Measurements from ENCODE around the gene ZNF423.
A peak's percentile ranks its signal among the peaks of the same experiment; 100 is the strongest.

Gene ZNF423

DNA sequence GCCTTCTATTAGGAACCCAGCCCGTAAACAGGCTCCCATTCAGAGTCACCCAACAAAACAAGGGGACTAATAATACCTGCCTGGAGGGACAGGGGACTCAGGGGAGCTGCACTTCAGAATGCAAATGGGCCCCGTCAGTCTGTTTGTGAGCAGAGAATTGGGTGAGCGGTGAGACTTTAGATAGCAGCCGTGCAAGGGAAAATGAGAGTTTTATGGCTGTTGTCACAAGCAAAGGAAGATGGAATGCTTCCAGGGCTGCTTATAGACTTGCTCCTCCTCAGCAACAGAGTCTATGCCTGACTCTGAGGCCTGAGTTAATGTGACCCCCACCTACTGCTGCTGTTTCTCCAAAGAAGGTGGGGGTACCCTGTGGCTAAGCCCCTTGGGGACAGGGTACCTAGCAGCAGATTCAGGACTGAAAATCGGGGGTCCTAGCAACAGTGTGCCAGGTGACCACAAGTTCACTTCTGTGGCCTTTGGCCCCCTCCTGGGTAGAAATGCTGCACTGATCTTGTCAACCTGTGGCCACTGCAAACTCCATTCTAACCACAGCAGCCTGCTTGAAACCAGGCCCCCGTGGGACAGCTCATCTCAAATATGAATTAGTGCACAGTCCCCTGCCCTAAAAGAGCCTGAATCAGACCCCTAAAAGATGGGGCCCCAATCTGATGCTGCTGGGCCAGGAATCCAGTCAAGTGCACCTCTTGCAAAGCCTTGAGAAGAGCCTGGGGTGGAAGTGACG, 355.9 kb downstream of the ZNF423 start:
- no peak for DNase-seq

DNA sequence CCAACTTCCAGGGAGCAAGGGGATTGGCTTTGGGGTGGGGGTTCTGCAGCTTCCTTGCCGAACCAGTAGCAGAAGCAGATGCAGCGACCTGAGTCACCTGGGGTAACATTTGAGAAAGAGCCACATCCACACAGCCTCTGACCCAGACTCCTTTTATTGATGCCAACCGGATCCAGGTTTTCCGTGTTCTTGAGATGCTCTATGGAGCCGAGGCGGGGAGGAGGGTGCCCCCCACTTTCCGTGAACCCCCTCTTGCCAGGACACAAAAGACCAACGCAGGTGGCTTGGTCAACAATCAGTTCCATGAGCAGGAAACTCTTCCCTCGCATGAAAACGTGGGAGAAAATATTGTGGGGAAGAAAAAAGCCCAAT, 356.5 kb downstream of the ZNF423 start:
- DNase-seq: no peak

DNA sequence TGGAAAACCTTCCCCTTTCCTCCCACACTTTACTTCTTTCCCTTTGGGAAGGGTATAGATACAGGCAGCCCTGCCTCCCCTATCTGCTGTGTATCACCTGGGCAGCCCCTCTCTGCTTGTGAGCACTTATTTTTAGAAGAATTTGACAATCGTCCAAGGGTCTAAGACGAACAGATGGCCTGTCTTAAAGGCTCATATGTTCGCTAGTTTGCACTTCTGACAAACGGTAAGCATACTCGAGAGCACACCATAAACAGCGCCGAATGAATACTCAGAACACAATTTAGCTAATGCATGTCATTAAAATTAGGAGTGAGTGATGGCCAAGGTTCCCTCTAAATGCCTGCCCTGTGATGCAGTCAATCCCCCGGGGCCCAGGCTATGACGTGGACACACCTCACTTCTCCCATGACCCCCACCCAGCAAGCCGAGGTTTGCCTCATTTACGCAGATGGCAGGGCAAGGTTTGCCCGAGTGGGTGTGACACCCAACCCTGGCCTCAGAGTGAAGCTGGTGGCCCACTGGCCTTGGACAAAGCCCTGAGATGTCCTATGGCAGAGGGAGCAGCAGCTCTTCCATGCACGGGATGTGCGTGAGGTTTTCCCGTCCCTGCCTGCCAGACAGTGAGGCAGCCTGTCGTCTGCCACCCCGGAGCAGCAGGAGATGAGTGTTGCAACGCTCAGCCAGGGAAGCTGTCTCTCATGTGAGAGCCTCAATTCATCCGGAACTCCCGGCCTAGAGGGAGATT, 357.1 kb downstream of the ZNF423 start:
- no peak for DNase-seq

DNA sequence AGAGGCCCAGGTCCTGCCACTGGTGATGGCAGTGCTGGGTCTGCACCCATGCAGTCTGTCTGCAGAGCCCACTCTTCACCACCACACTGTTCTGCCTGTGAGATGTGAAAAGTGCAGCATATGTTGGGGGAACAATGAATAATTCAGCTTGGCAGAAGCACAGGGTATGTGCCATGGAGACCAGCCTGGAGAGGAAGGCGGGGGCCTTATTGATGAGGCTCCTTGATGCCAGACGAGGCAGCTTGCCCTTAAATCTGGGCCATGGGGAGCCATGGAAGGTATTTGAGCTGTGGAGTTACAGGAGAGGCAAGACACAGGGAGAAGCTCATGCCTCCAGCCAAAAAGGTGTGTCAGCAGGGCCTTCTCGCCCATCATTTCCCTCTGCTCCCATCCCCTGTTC, 357.6 kb downstream of the ZNF423 start:
- no peak for DNase-seq

DNA sequence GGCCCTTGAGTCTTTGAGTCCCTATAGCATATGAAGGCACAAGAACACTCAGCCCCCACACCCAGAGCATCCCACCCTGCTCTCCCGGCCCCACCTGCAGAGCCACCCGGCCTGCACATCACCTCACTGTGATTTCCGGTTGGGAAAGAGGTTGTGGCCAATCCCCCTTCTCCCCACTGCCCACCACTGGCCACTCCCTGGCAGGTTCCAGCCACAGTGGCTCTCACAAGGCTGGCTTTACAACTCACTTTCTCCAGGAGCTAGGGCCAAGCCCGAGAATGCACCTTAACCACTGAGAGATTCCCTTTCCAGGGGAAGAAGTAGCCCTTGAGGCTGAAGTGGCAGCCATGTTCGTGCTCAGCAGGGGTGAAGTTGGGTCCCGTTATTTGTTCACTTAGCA, 358.4 kb downstream of the ZNF423 start:
- no peak for DNase-seq

DNA sequence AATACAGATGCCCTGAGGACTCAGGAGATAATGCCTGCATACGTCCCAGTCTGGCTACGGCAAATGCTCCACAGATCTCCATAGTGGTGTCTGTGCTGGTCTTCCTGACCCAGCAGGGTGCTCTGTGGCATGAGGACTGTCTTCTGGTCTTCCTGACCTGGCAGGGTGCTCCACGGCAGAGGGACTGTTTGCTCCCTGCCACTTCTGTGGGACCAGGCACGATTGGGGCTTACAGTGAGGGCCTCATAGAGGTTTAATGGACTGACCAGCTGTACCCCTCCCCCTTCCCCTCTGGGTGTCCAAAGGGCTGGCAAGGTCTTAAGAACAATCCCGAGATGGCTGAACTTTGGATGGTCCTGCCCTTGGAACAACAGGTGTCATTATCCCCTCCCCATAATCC, 359.3 kb downstream of the ZNF423 start:
- no peak for DNase-seq

DNA sequence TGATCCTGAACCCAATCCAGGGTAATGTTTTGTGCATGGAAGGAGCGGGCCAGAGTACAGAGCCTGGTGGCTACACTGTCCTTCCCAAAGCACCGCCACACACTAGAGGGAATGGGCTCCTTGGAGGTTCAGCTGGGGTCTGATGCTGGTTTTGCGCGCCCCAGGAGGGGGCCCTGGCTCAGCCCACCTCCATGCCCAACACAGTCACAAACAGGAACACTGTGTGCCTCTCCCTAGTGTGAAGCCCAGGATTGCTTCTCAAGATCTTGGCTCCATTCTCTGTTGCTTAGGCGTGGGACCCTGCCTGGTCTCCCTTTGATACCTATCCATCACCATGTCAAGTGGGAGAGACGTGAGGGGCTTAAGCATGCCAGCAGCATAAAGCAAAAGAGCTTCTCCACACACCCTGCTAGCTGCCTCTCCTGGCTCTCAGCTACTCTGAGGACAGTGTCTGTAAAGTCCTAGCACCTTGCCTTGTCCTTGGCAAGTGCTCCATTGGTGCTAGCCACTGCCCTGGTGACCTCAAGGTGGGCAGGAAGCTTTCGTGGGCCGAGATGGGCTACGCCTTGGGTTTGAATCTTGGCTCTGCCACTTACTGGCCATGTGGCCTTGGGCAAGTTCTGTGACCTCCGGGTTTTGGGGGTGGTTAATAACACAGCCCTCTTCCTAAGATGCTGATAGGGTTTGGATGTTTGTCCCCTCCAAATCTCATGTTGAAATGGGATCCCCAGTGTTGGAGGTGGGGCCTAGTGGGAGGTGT, 360.1 kb downstream of the ZNF423 start:
- DNase-seq: no peak

DNA sequence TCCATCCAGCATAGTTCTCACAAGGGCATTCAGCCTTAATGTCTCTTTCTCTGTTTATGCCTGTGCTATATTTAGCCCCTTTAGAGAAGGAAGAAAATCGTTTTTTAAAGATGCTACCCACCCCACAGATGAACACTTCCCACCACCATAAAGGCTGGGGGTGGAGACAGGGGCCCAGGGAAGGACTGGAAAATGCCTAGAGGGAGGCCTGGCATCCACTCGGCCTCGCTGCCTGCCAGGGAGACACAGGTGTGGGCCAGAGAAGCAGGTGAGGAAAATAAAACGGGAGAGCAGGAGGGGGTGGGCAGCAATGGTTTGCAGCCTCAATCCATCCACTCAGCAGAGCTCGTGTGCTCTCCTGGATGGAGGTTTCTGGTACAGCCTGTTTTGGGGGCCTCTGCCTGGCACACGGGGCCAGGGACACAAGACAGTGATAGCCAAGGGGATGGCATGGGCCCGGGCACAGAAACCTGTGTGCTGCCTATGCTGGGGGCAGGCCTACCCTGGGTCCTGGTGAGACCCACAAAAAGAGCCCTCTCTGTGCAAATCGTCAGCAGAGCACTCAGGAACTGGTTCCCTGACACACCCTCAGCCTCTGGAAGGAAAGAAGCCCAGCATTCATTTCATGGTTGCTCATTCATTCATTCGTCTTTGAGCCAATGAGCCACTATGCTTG, 360.9 kb downstream of the ZNF423 start:
- no peak for DNase-seq

DNA sequence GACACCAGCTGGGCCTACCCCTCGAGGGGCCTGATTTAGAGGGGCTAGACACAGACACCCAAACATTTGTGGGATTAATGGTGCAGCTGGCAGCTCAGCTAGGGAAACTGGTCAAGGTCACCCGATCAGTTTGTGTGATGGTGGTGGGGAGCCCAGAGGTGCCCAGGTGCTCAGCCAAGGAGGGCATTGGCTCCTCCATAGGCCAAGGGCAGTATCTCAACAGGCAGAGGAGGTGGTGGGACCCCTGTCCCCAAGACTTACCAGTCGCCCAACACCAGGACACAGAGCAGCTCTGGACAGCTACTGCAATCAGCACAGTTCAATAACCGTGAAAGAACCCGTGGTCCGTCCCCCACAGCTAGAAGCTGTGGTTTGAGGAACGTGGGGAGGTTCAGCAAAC, 361.4 kb downstream of the ZNF423 start:
- DNase-seq: no peak

DNA sequence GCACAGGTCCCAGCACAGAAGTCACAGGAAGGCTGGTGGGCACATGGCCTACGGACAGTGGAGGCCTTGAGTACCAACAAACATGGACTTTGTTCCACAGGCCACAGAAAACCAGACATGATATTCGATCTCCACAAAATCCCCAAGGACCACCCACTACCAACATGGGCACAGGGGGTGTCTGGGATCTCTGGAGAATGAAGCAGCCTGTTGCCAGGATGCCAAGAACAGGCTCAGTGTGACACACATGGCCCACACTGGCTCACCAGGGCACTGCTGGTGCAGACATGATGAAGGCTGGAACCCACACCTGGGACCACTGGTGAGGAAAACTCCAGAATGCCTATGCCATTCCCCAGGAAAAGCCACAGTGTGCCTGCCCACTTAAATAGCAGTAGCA, 362.1 kb downstream of the ZNF423 start:
- DNase-seq: peak; percentile 12

DNA sequence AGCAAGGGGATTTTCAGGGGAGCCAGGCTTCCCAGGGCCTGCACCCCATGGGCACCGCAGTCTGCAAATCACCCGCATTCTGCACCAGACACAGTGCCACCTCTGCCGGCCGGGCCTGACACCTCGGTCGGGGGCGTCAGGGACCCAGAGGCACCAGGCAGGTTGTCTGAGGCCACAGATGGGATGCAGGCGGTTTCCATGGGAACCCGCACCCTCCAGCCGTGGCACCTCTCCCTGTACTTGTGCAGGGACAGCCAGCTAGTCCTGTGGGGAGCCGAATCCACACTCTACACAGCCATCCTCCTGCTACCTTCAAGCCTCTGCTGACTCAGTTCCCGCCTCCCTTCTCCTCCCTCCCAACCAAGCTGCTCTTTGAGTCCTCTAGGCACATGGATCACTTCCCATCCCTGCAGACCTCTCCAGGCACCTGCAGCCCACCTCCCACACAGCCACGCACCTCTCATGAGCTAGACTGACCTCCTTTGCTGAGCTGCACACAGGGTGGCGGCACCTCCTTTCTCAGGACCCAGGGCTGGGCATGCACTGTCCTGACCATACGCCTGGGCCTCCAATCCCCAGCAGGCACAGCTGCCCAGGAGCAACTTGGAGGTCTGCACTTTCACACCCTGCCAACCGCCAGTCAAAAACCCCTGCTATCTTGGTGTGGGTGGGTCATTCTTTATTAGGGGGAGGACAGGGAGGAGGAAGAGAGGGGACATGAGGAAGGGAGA, 362.9 kb downstream of the ZNF423 start:
- peak; percentile 17 for DNase-seq

DNA sequence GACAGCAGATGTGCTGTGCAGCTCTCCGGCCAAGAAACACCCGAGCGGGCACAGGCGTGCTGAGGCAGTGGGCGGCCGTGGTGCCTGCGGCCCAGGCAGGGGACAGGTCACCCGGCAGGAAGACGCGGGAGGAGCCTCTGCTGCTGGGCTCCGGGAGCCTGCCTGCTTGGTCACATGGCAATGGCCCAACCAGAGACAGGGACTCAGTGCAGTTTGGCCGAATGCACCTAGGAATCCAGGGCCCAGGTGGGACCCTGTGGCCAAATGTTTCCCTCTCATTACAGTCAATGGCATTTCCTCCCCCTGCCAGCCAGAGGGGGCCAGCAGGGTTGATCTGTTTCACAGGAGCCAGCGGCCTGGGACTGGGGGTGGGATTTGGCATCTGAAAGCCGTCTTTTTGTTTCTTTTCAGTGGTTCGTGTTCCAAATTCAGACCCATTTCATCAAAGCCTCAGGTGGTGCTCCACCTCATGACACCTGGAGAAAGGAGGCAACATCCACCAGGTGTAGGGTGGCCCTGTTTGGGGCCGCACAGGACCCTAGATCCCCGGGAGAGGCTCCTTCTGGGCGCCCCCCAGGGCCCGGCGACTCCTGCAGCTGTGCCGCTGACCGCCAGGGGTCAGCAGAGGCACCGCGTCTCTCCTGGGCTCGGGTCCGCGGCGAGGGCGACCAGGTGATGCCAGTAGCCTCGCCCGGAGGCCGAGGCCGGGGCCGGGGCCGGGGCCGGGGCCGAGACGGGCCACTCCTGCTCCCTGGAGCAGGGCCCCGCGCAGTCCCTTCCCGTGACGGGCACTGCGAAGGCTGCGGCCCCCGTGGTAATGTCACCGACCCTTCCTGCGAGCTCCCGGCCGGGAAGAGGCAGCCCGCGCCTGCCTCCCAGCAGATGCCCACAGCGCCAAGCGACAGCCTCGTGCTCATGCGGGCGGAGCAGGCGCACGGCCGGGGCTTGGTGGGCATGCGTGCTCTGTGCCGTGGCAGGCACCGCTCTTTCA, 363.8 kb downstream of the ZNF423 start:
- peak; percentile 62 for DNase-seq

DNA sequence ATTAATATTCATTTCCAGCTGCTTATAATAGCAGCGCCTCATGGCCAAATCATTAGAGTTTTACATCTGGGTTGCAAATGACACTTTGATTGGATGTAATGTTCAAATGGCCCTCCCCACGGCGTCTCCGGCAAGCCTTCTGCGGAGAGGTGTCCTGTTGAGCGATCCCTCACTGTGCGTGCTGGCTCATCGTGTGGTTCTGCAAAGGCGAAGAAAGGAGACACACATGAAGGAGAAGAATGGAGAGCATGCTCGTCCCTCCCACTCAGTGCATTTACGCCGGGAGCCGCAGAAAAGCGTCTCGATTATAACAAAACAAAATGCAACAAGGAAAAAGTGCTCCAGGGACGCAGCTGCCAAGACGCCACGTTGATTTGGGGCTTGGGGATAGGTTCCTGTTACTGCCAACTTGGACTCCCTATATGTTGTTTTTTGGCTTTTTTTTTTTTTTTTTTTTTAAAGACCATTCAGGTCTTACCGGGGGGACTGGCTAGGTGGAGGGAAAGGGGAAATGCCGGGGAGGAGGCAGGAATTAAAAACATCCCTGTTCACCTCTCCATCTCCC, 364.7 kb downstream of the ZNF423 start:
- no peak for DNase-seq

DNA sequence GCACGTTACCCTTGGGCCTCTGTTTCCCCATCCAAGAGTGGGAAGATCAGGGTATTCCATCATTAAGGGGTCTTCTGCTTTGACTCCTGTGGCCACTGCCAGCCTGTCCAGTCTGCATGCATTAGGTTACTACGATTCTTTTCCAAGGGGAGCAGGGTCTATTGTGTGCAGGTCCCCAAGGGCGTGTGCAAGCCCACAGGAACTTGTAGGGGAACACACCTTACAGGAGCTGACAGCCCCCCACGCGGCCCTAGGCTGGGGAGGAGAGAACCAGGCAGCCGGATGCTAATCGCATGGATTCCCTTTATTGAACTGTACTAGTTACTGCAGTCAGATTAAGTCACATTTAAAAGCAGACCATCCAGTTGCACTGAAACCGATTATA, 365.6 kb downstream of the ZNF423 start:
- DNase-seq: no peak

DNA sequence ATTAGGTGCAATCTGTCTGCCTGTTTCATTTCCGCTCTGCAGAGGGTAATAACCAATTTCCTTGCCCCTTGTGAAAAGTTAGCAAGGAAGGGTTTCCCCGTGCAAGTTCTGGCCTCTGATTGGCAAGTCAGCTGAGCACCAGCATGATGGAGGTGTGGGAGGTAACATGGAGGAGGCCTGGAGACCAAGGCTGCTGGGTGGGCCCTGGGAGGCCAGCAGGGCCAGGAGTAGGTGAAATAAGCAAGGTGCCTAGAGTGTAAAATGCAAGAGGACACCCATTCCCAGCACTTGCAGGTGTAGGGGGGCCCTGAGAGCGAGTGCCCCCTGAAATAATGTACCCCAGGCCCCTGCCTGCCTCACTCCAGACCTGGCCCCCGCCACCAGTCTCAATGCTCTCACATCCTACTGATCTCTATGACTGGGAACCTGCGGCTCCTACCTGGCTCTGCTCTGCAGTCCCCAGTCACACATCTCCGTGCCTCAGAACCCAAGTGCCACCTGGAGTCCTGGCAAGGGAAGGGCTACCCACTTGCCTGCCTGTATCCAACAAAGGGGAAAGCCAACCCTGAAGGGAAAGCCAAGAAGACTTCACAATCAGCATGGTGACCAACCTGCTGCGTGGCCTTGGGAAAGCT, 366.1 kb downstream of the ZNF423 start:
- DNase-seq: no peak

DNA sequence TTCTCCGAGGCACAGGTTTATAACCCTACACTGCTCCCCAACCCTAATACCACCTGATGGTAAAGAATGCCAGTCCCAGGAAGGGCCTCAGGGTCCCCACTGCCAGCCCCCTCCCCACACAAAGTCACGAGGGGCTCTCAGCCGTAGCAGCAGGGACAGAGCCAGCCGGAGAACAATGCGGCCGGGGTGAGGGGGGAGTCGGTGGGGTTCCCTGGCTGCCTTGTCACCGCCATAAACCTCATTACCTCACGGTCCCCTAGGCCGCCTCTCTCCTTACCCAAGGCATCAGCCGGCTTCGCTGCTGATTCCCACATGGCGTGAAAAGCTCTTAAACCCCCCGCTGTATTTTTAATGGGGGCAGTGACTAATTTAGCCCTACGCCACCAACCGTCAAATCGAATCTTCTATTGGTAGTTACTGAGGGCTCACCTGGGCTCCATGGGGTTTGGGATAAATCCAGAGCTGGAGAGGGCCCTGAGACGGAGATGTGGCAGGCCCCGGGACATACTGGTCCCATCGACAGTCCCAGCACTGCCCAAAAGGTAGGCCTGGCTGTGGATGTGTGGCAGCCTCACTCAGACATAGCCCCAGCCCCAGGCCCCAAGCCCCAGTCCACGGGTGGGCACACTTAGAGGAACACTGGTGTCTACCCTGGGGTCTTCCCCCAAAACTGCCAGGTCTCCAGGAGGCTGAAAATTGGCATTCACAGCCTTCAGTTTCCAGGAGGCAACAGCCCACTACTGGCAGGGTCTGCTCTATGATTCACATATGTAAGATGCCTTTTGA, 367.0 kb downstream of the ZNF423 start:
- DNase-seq: no peak

DNA sequence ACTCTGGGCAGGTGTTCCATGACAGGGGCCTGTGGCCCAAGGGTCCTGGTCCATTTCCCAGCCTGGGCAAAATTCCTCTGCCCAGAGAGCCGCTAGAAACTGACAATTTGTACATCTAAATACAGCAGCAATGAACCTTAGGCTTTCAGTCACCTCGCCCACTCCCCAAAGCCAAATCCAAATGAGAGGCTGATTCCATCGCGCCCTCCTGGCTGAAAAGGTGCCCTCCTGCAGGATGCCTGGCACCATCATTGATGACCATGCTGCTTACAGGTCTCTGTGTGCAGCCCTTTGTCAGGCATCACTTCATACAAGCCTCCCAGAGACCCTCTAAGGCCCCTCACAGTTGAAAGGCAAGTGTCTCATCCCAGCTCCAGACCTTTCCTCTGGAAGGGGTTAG, 367.6 kb downstream of the ZNF423 start:
- DNase-seq: no peak

DNA sequence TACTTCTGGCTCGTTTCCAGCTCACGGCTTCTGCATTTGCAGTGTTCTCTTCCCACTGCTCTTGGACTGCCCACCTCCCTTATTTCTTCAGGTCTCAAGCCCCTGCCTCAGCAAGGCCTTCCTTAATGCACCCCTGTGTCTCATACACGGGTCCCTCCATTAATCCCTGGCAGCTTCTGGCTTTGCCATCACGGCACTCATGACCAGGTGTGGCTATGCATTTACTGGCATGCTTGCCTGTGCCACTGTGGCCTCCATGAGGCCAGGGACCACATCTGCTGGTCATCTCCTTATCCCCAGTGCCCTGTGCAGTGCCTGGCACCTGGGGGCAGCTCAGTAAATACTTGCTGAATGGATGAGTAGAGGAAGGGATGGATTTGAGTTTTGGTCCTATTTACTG, 368.2 kb downstream of the ZNF423 start:
- DNase-seq: no peak

DNA sequence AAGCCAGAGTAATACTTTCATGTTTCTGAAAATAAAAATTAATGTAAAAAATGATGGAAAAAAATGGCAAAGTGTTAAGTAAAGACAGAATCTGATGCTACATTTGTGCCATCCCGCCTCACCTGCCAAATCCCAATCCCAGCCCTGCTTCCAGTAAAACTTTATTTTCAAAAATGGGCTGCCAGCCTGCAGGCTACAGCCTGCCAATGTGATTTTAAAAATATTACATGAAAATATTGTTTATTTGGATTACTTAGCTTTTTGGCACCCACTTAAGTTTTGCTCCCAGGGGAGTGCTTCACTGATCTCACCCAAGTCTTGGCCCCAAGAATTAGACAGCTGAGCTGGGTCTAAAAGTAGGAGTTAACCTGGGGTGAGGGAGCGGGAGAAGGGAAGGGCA, 369.5 kb downstream of the ZNF423 start:
- no peak for DNase-seq

DNA sequence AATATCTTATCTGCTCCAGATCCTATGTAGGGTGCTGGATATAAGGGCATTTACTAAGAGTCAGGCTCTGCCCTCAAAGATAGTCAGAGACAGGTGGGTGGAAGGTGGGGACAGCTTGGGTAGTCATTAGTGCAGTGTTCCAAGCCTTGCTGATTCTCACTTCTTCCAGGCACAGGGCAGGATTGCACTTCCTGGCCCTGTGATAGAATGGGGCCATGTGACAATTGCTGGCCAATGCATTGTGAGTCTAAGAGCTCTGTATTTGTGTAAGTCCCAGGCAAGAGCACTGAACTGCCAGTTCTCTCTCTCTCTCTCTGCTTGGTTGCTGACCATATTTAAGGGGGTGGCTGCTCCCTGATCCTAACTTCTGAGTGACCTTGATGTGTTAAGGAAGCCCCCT, 370.2 kb downstream of the ZNF423 start:
- DNase-seq: no peak
